ENCODE data around the gene CLEC20A.

Gene CLEC20A

DNA sequence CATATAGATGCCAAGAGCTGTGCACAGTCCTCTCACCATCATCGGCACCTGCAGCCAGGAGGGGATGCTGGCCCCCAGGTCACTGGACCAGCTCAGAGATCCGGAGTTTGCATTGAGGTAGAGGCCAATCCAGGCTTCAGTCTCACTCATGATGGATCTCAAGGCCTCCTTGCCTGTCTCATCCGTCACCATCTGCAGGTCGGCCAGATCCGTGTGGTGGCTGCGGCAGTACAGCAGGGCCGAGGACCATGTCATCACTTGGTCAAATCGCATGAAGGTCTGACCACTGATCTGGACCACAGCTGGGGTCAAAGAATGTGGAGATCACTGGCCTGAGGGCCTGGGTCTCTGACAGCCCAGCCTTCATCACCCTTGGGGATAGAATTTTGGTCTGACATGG is 6.6 kb downstream of the CLEC20A start:
- ChIA-PET POLR2A (no interaction called here), CTCF (interaction anchor here (4.0 kb wide), 1 partner anchor 11 kb away, joined by 31 read pairs; no protein-coding TSS in a partner anchor)
- Histone ChIP-seq H3K9me3 (ENCODE audit: control insufficient read depth, insufficient read depth, low read depth, low read length) (no peaks in the 10 kb centered on the region), H3K36me3 (ENCODE audit: control insufficient read depth in 2 of 2, insufficient read depth in 1 of 2, low read length in 2 of 2) (no peaks in the 10 kb centered on the region), H3K4me3 (ENCODE audit: low read depth, low read length) (no peak overlapping the region), H3K4me1 (ENCODE audit: control insufficient read depth, insufficient read depth, low read length) (no peaks in the 10 kb centered on the region), H3K27ac (ENCODE audit: extremely low read depth, low read depth, low read length) (no peak overlapping the region)
- no peak for TF ChIP-seq HOXA7 (CRISPR knock-in tag; IDR thresholded peaks at IDR 0.05; ENCODE audit: borderline replicate concordance)
- no peak for TF ChIP-seq ZNF692 (tag by site-specific recombination; IDR thresholded peaks at IDR 0.05)
- TF ChIP-seq ZNF544 (tag by site-specific recombination; IDR thresholded peaks at IDR 0.05) = no peak
- no peak for TF ChIP-seq BCL11A (tag by site-specific recombination; IDR thresholded peaks at IDR 0.05; ENCODE audit: low read depth)
- TF ChIP-seq MYNN (tag by site-specific recombination; IDR thresholded peaks at IDR 0.05; ENCODE audit: borderline replicate concordance) = no peak
- no peak for TF ChIP-seq ZBTB21 (tag by site-specific recombination; IDR thresholded peaks at IDR 0.05)
- no peak for TF ChIP-seq PRDM1 (tag by site-specific recombination; IDR thresholded peaks at IDR 0.05)
- TF ChIP-seq ZNF549 (tag by site-specific recombination; IDR thresholded peaks at IDR 0.05) = no peak
- TF ChIP-seq ZNF26 (tag by site-specific recombination; IDR thresholded peaks at IDR 0.05) = no peak
- TF ChIP-seq, protein P1, sequence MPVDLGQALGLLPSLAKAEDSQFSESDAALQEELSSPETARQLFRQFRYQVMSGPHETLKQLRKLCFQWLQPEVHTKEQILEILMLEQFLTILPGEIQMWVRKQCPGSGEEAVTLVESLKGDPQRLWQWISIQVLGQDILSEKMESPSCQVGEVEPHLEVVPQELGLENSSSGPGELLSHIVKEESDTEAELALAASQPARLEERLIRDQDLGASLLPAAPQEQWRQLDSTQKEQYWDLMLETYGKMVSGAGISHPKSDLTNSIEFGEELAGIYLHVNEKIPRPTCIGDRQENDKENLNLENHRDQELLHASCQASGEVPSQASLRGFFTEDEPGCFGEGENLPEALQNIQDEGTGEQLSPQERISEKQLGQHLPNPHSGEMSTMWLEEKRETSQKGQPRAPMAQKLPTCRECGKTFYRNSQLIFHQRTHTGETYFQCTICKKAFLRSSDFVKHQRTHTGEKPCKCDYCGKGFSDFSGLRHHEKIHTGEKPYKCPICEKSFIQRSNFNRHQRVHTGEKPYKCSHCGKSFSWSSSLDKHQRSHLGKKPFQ (tag by site-specific recombination; IDR thresholded peaks at IDR 0.05) = no peak
- TF ChIP-seq ZNF10 (tag by site-specific recombination; IDR thresholded peaks at IDR 0.05) = no peak
- no peak for TF ChIP-seq ZNF701 (tag by site-specific recombination; IDR thresholded peaks at IDR 0.05)
- TF ChIP-seq GLI4 (tag by site-specific recombination; IDR thresholded peaks at IDR 0.05) = no peak
- no peak for TF ChIP-seq PRDM6 (tag by site-specific recombination; IDR thresholded peaks at IDR 0.05)
- no peak for TF ChIP-seq ZSCAN4 (tag by site-specific recombination; IDR thresholded peaks at IDR 0.05)
- TF ChIP-seq, protein P2, sequence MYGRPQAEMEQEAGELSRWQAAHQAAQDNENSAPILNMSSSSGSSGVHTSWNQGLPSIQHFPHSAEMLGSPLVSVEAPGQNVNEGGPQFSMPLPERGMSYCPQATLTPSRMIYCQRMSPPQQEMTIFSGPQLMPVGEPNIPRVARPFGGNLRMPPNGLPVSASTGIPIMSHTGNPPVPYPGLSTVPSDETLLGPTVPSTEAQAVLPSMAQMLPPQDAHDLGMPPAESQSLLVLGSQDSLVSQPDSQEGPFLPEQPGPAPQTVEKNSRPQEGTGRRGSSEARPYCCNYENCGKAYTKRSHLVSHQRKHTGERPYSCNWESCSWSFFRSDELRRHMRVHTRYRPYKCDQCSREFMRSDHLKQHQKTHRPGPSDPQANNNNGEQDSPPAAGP (tag by site-specific recombination; IDR thresholded peaks at IDR 0.05) = no peak
- TF ChIP-seq ZNF202 (tag by site-specific recombination; IDR thresholded peaks at IDR 0.05; ENCODE audit: borderline replicate concordance) = no peak
- no peak for TF ChIP-seq ZNF645 (tag by site-specific recombination; IDR thresholded peaks at IDR 0.05)
- TF ChIP-seq ZBTB6 (tag by site-specific recombination; IDR thresholded peaks at IDR 0.05) = no peak
